ENCODE data around the gene SLC35F4. TPM values are rescaled to one million over a fixed set of nuclear protein-coding genes. Genes with fewer than 3 reads are reported as not detected.

The SLC35F4 gene
- total and polyA plus RNA-seq, 10 of the 15 experiments (the other 5 are each of a cell fraction or from before 2014, with no cell fraction given): 0.06 to 0.30 TPM; not detected in 8

GRCh38 chr14:57846596-57846995, 19.3 kb downstream of the SLC35F4 start (continued):
- TF ChIP-seq PRDM15 (CRISPR knock-in tag; IDR thresholded peaks at IDR 0.05): no peak
- TF ChIP-seq, protein P1, sequence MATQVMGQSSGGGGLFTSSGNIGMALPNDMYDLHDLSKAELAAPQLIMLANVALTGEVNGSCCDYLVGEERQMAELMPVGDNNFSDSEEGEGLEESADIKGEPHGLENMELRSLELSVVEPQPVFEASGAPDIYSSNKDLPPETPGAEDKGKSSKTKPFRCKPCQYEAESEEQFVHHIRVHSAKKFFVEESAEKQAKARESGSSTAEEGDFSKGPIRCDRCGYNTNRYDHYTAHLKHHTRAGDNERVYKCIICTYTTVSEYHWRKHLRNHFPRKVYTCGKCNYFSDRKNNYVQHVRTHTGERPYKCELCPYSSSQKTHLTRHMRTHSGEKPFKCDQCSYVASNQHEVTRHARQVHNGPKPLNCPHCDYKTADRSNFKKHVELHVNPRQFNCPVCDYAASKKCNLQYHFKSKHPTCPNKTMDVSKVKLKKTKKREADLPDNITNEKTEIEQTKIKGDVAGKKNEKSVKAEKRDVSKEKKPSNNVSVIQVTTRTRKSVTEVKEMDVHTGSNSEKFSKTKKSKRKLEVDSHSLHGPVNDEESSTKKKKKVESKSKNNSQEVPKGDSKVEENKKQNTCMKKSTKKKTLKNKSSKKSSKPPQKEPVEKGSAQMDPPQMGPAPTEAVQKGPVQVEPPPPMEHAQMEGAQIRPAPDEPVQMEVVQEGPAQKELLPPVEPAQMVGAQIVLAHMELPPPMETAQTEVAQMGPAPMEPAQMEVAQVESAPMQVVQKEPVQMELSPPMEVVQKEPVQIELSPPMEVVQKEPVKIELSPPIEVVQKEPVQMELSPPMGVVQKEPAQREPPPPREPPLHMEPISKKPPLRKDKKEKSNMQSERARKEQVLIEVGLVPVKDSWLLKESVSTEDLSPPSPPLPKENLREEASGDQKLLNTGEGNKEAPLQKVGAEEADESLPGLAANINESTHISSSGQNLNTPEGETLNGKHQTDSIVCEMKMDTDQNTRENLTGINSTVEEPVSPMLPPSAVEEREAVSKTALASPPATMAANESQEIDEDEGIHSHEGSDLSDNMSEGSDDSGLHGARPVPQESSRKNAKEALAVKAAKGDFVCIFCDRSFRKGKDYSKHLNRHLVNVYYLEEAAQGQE (IDR thresholded peaks at IDR 0.05; ENCODE audit: low read depth, low read length): no peak
- TF ChIP-seq, protein P2, sequence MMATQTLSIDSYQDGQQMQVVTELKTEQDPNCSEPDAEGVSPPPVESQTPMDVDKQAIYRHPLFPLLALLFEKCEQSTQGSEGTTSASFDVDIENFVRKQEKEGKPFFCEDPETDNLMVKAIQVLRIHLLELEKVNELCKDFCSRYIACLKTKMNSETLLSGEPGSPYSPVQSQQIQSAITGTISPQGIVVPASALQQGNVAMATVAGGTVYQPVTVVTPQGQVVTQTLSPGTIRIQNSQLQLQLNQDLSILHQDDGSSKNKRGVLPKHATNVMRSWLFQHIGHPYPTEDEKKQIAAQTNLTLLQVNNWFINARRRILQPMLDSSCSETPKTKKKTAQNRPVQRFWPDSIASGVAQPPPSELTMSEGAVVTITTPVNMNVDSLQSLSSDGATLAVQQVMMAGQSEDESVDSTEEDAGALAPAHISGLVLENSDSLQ (IDR thresholded peaks at IDR 0.05): no peak
